GM20431 (cell line): ENCODE data around the gene SND1.

Experiments used
- in situ Hi-C: fragments of 300-500 bp; cut with MseI, MboI; formaldehyde crosslinking; loops from one replicate; pipeline ENCODE4 v1.15.0; 2020; ENCODE audit warnings: low sequenced_read_pairs; ENCODE audit not compliant: unreplicated experiment

The SND1 gene

GRCh38 chr7:127792528-127793342 is 140.7 kb downstream of the SND1 start:
- in situ Hi-C loops, result no loop called here

DNA sequence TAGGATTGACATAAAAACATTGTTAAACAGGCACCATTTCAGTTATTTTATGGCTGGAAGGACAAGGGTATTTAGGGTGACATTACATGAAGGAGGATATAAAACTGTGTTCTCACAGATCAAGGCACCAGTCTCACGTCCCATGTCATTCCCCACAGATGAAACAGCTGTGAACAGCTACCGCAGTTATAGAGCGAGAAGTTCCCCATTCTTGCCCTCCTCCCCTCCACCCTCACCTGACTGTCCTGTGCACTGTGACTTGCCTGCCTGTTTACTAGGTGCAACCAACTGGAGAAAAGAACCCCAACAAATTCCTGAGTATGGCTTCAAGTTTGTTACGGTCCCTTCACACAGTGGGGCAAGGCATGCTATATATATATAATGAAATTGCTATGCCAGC is 141.6 kb downstream of the SND1 start:
- in situ Hi-C loops, result no loop called here

DNA sequence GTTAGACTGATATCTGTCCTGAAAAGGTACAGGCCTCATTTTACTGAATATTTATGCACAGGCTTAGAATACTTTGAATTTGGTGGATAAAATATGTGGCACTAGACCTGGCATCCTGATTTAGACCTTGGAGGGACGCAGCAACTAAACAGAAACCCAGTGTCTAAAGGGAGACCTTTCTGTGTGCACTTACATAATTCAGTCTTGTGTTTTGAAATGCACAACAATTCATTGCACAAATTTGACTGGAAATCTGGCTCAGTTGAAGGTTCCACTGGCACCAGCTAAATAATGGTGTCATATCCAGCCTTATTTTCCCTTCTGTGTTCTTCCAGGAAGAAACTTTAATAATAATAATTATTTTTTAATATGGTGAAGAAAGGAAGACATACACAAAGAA is 142.1 kb downstream of the SND1 start:
- in situ Hi-C loops, result no loop called here

- in situ Hi-C loops, result no loop called here
Measured at GRCh38 chr7:127794551-127794950, 142.6 kb downstream of the SND1 start.

DNA sequence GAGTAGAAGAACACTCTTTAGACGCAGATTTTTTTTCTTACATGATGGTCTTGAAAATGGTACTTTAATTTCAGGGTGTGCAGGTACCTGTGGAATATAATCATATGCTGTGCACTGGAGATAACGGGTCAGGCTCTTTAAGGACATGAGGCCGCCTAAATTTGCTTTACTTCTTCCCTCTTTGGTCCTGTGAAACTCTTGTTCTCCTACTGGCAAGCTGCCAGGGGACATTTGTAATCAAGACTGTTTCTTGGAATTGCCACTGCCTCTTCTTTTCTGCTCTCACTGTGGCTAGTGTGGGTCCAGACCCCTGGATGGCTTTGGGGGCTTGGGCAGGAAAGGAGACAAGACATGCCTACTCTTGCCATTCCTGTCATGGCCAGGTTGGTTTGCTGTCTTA is 146.0 kb downstream of the SND1 start:
- in situ Hi-C loops, result no loop called here

DNA sequence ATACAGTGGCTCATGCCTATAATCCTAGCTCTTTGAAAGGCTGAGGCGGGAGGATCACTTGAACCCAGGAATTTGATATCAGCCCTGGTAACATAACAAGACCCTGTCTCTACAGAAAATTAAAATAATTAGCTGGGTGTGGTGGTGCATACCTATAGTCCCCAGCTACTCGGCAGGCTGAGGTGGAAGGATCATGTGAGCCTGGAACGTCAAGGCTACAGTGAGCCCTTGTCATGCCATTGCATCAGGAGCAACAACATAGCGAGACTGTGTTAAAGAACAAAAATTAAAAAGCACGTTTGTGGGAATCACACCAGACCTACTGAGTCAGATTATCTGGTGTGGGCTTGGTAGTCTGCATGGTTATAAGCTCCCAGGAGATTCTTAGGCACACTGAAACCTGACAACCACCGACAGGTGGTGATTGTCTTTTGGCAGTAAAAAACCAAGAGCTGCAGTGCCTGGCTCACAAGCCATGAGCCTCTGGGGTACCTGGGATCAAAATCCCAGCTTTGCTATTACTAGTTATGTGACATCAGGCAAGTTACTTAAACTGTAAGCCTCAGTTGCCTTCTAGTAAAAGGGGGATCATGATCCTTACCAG is 146.9 kb downstream of the SND1 start:
- in situ Hi-C loops, result no loop called here

GRCh38 chr7:127799535-127800305 is 147.7 kb downstream of the SND1 start:
- in situ Hi-C loops, result no loop called here

DNA sequence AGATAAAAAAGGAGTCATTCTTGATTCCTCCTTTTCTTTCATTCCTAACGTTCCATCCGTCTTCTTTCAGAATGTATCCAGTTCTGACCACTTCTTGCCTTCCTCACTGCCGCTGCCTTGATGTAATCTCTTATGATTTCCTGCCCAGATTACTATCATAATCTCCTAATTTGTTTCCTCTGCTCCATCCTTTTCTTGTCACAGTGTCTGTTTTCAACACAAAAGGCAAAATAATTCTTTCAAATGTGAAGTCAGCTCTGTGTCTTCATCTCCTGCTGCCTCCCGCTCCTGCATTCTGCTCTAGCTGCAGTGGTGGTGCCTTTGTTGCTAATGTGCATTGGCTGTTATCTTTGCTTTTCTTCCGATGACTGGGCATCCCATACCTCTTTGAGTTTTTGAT is 150.9 kb downstream of the SND1 start:
- in situ Hi-C loops, result no loop called here

DNA sequence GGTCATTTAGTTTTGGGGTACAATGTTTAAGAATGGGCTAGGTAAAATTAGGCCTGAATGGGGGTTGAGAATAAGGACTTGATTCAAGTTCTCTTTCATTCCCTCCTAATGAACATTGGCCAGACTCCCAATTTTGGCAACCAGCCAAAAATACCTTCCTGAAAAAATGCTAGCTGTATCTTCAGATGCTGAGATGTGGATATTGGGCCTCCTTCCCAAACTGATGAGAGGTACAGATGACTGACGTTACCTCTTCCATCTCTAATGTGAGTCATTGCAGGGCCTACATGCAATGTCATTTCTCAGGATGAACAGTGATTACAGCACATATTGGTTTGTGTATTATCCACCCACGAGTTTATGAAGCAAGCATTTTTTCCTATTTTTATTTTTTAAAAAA is 151.6 kb downstream of the SND1 start:
- in situ Hi-C loops, result no loop called here

GRCh38 chr7:127807340-127807739 is 155.3 kb downstream of the SND1 start:
- in situ Hi-C loops, result no loop called here

DNA sequence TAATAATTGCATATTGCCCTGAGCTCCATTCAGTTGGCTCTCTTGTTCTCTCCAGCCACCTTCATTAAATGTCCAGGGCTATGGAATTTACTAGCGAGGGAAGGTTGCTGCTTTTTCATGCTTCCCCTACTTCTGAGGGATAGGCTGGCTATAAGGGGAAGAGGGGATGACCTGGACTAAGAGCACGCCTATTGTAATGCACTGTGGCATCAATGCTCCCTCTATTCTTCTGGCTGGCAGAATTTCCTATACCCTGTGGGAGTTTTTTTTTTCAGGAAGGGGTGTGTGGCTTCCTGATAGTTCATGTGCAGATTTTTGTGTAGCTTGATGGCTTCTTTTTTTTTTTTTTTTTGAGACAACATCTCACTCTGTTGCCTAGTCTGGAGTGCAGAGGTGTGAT is 155.8 kb downstream of the SND1 start:
- in situ Hi-C loops, result no loop called here

DNA sequence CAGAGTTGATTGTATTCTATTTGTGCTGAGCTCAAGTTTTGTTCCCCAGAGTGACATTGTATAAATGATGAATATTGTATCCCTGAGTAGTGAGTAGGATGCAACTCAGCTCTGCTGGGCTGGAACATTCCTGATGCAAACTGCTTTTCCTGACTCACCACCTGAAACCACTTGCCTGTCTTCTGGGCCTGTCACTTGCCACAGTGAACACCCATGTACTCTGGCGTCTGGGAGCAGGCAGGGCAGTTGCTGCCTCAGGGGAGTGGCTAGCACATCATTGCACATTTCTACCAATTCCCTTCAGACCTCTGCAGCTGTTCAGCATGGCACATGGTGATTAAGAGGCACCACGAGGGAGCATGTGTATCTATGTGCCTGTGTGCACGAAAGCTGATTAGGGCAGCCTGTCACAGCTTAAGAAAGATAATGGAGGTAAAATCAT is 157.3 kb downstream of the SND1 start:
- in situ Hi-C loops, result no loop called here

DNA sequence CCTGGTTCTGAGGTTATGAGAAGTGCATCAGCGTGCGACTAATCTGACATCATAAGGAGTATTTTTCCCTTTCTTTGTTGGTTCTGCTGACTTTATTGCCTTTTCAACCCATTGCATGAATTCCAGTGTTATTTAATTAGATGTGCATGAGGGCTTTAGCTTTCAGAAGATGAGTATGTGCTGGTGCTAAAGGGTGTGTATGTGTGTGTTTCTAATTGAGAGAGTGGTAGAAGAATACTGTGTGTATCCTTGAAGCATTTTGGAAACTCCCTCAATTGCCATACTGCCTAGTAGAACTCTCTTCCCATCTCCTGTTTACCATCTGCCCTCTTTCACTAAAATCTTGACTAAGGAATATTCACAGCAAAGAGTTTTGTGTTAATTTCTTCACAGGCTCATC is 158.1 kb downstream of the SND1 start:
- in situ Hi-C loops, result no loop called here

DNA sequence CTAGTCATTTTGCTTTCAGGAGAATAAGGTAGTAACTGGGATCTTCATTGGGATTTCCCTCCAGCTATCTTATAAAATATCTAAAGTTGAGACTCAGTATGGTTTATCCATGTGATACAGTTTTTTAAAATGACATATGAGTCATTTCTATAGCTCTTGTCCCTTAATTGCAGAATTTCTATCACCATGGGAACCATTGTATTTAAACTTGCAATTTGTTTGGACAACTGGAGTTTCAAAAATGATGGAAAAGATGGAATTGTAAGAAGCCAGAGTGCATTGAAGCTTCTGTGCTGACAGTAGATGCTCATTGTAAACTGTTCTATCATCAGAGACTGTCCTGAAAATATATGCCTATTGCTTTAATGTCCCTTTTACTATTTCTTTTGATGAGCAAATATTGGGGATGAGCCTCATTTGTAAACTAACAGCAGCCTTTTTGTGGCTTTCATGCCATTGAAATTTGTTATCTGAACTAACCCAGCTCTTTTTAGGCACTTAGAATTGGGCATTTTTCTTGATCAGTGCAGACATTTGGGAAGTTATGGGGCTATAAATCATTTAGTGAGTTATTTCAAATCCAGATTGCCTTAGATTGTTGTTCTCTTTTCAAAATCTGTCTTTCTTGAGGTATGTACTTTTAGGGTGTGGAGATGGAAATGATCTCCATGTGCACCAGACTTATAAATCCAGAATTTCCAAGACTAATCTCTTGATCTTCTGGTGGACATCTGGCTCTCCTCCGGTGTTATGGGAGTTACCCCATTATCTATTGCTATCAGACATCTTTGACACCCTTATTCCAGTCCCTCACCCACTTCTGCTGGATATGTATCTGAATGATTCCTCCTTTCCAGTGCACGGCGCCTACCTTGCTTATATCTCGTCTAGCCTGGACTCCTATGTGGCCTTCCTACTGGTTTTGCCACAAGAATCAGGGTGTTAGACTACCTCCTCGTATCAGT is 159.0 kb downstream of the SND1 start:
- in situ Hi-C loops, result no loop called here

DNA sequence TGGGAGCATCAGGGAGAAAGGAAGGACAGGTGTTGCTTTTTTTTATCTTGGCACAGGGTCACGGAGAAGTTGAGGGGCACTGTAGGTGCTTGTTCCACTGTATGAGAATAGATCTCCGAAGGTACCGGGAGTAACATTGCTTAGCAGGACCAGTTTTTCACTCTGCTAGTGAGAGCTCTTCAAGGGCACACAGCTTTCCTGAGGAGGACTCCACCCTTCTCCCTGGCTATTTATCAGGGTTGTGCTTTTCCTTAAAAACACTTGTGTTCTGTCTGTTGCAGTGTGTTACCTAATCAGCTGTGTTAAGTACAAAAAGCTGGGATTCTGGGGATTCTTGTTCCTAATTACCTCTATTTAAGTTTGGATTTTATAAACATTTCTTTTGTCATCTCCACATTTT is 160.5 kb downstream of the SND1 start:
- in situ Hi-C loops, result no loop called here

GRCh38 chr7:127813991-127814541 is 162.1 kb downstream of the SND1 start:
- in situ Hi-C loops, result no loop called here

- in situ Hi-C loops, result no loop called here
Measured at GRCh38 chr7:127815631-127816145, 163.7 kb downstream of the SND1 start.

DNA sequence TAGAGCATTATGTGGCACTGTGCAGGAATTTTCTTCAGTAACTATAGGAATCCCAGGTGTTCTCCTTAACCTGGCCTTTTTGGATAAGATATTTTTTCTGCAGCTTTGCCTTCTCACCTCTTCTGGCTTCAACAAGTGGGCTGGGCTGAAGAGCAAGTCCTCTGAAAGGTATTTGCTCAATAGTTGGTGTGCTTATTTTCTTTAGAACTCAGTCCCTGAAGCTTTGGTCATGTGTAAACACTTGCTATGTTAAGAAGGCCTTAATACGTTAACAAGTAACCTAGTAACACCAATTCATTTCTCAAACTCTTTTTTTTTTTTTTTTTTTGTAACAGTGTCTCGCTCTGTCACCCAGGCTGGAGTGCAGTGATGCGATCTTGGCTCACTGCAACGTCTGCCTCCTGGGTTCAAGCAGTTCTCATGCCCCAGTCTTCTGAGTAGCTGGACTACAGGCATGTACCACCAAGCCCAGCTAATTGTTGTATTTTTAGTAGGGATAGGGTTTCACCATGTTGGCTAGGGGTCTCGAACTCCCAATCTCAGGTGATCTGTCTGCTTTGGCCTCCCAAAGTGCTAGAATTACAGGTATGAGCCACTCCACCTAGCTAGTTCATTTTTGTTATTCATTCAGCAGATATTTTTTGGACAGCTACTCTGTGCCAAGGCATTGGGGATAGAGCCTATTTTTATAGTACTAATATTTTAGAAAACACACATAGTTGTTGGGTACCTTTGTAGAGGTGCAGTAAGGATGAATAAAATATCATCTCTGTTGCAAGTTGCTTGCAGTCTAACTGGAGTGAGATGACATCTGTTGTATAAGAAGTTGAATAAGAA is 164.6 kb downstream of the SND1 start:
- in situ Hi-C loops, result no loop called here

- in situ Hi-C loops, result no loop called here
Measured at GRCh38 chr7:127817466-127817865, 165.5 kb downstream of the SND1 start.
